RPMI7951 (cell line): ENCODE results near the gene IYD. TPM values are rescaled to one million over a fixed set of nuclear protein-coding genes. Genes with fewer than 3 reads are reported as not detected.
"Not testable (repeated sequence)": the region's sequence is repeated elsewhere in the genome, so short reads cannot be mapped to it uniquely, and the experiment has no call there.

Experiments
- DNase-seq: peaks from one replicate; pipeline ENCODE4 v3.0.0-alpha.2; 2012; ENCODE audit warnings: low read depth
- total RNA-seq: library from RNA; depleted of rRNA; stranded (reverse); fragments of >200 nt; shearing (Covaris generic); gene quantifications from 2 replicates; pipeline ENCODE4 v1.2.3, GENCODE V29; 2014; rRNA removed

Gene IYD
- total RNA-seq, 1 experiment from 2014 or later = not detected

GRCh38 chr6:150430815-150431214, 62.0 kb downstream of the IYD start:
- DNase-seq = no peak

DNA sequence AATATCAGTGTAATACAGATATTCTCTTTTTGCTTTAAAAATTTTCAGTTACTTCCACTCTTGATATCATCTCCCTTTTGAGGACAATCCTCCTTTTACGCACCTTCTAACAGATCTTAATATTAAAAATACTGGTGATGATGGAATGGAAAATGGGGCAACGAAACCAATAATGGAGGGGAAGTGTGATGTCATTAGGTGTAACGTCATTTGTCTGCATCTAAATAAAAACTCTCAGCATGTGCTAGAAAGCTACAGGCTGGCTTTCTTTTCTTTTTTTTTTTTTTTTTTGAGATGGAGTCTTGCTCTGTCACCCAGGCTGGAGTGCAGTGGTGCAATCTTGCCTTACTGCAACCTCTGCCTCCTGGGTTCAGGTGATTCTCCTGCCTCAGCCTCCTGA, 66.5 kb downstream of the IYD start:
- DNase-seq = no peak

DNA sequence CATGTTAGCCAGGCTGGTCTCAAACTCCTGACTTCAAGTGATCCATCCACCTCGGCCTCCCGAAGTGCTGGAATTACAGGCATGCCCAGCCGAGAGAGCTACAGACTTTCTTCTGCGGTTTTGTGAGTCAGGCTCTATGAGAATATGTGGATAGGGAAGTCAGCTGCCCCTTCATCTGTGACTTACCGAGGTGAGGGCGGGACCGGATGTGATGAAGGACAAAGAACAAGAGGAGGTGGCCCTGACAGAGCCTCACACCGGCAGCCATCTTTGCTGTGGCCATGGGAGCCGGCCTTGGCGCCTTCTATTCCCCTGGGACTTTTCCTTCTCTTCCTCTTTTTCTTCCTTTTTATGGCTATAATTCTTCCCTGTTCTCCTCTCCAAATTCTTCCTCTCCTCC, 67.0 kb downstream of the IYD start:
- DNase-seq = peak; percentile 13

DNA sequence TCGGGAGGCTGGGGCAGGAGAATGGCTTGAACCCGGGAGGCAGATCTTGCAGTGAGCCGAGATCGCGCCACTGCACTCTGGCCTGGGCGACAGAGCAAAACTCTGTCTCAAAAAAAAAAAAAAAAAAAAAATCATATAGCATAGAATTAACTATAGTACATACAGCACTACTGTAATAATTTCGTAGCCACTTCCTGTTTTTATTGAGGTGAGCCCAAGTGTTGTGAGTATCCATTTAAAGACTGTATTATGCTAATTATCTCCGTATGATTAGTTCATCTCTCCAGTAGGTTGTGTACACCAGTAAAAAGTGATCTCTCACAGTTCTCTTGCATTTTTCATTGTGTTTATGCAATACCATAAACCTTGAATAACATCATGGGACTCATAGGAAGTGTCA, 70.6 kb downstream of the IYD start:
- DNase-seq = no peak

DNA sequence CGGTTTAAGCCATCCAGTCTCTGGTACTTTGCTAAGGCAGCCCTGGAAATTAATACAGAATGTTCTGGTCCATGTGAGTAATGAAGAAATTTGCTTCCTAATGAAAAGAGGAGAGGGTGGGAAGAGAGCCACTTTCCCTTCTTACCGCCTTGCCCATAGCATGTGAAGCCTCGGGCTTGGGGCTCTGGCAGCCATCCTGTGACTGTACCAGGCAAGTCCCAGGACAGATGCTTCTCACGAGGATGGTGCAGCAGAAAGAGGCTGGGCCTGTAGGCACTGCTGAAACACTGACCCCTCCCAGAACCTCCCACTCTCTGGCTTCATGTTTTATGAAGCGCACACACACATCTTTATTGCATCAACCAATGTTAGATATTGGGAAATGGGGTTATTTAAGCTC, 74.8 kb downstream of the IYD start:
- no peak for DNase-seq

GRCh38 chr6:150444308-150444707, 75.5 kb downstream of the IYD start:
- DNase-seq = no peak

DNA sequence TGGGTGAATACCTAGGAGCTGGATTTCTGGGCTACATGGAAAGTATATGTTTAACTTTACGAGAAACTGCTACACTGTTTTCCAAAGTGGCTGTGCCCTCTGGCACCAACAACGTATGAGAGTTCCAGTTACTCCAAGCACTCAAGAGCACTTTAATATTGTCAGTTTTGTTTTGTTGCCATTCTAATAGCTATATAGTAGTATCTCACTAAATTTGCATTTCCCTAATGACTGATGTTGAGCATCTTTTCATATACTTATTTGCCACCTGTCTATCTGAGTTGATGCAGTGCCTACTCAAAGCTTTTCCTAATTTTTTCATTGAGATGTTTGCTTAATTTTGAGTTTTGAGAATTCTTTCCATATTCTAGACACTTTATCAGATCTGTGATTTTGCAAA, 76.7 kb downstream of the IYD start:
- no peak for DNase-seq

- DNase-seq = no peak
Observed at GRCh38 chr6:150448221-150448620, 79.4 kb downstream of the IYD start.

DNA sequence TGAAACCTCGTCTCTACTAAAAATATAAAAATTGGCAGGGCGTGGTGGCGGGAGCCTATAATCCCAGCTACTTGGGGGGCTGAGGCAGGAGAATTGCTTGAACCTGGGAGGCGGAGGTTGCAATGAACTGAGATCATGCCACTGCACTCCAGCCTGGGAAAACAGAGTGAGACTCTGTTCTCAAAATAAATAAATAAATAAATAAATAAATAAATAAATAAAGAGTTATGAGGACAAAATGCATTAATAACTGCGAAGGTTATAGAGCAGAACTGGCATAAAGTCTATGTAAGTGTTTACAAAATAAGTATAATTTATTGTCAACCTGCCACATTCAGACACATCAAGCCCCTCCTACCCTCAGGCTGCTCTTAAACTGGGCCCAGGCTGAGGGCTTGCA, 80.2 kb downstream of the IYD start:
- DNase-seq = not testable (repeated sequence)

DNA sequence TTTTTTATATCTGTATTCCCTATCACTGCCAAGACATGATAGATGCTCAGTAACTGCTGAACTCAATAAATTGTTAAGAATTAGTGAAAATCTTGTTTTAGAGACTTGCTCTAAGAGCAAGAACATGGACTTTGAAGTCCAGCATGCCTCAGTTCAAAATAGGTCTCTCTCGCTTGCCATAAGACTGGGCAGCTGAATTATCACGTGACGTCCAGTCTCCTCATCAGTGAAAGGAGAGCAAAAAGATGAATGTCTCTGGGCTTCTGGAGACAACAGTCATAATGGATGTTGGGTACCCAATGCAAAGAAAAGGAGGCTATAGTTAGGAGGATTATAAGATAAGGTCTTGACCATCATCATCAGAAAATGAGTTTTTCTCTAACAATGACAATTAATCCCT, 82.1 kb downstream of the IYD start:
- no peak for DNase-seq

GRCh38 chr6:150451807-150452427, 83.1 kb downstream of the IYD start:
- no peak for DNase-seq

DNA sequence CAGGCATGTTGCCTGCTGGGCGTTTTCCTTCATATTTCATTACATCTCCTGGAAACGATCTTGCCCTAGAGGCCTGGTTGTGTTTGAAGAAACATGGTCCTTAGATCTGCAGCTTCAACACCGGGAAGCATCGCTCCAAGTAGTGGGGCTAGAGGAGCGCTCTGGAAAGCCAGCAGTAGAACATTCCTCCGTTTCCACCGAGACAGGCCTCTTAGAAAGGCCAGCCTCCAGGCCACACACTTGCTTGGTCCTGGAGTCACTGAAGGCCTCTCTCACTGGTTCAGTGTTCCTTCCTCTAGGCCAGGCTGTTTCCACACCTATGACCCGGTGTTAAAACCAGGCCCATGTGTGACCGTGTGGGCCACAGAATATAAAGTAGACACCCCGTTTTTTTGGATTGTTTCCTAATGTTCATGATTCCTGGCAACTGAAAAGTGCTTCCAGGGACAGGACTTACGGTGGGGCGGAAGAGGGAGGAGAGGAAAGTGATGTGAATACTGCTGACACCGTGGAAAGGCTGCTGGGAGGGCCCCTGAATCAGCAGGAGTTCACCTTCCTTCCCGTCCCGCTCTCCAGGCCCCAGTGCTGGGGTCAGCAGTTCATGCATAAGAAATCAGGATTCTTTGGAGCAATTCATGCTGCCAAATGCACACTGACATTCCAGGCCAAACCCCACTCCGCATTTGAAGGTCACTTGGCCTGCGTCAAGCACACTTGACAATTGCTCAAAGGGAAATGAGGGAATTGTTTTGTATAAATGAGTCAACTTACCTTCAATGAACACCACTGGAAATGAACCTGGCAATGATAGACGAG, 83.8 kb downstream of the IYD start:
- DNase-seq = no peak

GRCh38 chr6:150453357-150453756, 84.5 kb downstream of the IYD start:
- DNase-seq = no peak

Other genes starting within 250 kb of the IYD start
- not detected in 2 replicates for gene PPP1R14C, start 226.0 kb upstream of the IYD start, total RNA-seq
- gene PLEKHG1, start 230.9 kb downstream of the IYD start, total RNA-seq = under 0.01 and 0.12 TPM in 2 replicates